GM12864 (cell line): Measurements from ENCODE around the gene LINGO1.

ENCODE experiments used
- DNase-seq: peaks from one replicate; pipeline ENCODE4 v3.0.0-alpha.2; 2011; ENCODE audit warnings: low read depth
- H3K4me3 ChIP-seq: 2 replicates; pipeline ENCODE4 v1.5.1; 2011; ENCODE audit warnings: mild to moderate bottlenecking, low read depth, low read length, control low read depth
- CTCF ChIP-seq: IDR thresholded peaks from 2 replicates; pipeline ENCODE4 v1.5.1; 2011; ENCODE audit warnings: low read depth, mild to moderate bottlenecking, moderate library complexity, low read length, control low read depth, inconsistent platforms; ENCODE audit errors: missing control alignments

The LINGO1 gene

GRCh38 chr15:77672135-77672534 lies 39.4 kb upstream of the LINGO1 start:
- H3K4me3 ChIP-seq = no peak overlapping the region
- no peak for TF ChIP-seq CTCF
- no peak for DNase-seq

- DNase-seq = no peak
- TF ChIP-seq CTCF = no peak
- no peak overlapping the region for H3K4me3 ChIP-seq
Observed at GRCh38 chr15:77671362-77672056, 38.8 kb upstream of the LINGO1 start.

- DNase-seq = no peak
- TF ChIP-seq CTCF = no peak
- H3K4me3 ChIP-seq = no peak overlapping the region
Observed at GRCh38 chr15:77670558-77671361, 38.0 kb upstream of the LINGO1 start.

GRCh38 chr15:77669896-77670295 lies 37.2 kb upstream of the LINGO1 start:
- TF ChIP-seq CTCF = no peak
- no peak overlapping the region for H3K4me3 ChIP-seq
- DNase-seq = no peak

GRCh38 chr15:77667338-77668234 lies 34.9 kb upstream of the LINGO1 start:
- no peak overlapping the region for H3K4me3 ChIP-seq
- no peak for TF ChIP-seq CTCF
- no peak for DNase-seq

GRCh38 chr15:77666296-77666660 lies 33.6 kb upstream of the LINGO1 start:
- no peak for DNase-seq
- TF ChIP-seq CTCF = no peak
- H3K4me3 ChIP-seq = no peak overlapping the region
